ENCODE results near the gene USF1. TPM values are rescaled to one million over a fixed set of nuclear protein-coding genes. Genes with fewer than 3 reads are reported as not detected.
A peak's percentile ranks its signal among the peaks of the same experiment; 100 is the strongest.

USF1 gene
- total RNA-seq, 1 experiment from 2014 or later, result 75.4 TPM

GRCh38 chr1:161046605-161047228 is 940 bp upstream of the USF1 start:
- Mint-ChIP-seq H3K27me3 (ENCODE audit: unreplicated experiment) (no peaks in the 10 kb centered on the region), H3K9me3 (ENCODE audit: low read depth, unreplicated experiment) (peaks cover 7% of the 10 kb centered on the region), H3K36me3 (ENCODE audit: insufficient read depth, unreplicated experiment) (peaks cover 47% of the 10 kb centered on the region), H3K4me3 (ENCODE audit: low read depth, unreplicated experiment) (peak overlapping the region; percentile 88), H3K27ac (ENCODE audit: unreplicated experiment) (peak overlapping the region; percentile 95), H3K4me1 (ENCODE audit: low read depth, unreplicated experiment) (no peaks in the 10 kb centered on the region)
- no TSS peak for BruUV-seq (replicated peaks)
- no peak for TF ChIP-seq CTCF (IDR thresholded peaks at IDR 0.05; ENCODE audit: unreplicated experiment)
- DNase-seq, result no peak
- CTCF ChIA-PET, result interaction anchor here (0.6 to 1.9 kb wide), 5 partner anchors 8 to 69 kb away, joined by 3 to 17 read pairs (median 4); partner anchors contain the start of genes F11R, NECTIN4 and TSTD1
- intact Hi-C loops (cut with micrococcal nuclease; ENCODE audit: unreplicated experiment), result loop anchor here (5.0 kb wide), 1 partner anchor 36 kb away; no protein-coding TSS in a partner anchor

GRCh38 chr1:161044908-161045735 is 655 bp downstream of the USF1 start:
- no peak for TF ChIP-seq CTCF (IDR thresholded peaks at IDR 0.05; ENCODE audit: unreplicated experiment)
- CTCF ChIA-PET, result interaction anchor here (0.7 to 1.9 kb wide), 9 partner anchors 8 to 52 kb away, joined by 3 to 17 read pairs (median 4); partner anchors contain the start of genes F11R and NECTIN4
- intact Hi-C loops (cut with micrococcal nuclease; ENCODE audit: unreplicated experiment), result loop anchor here (2.0 to 5.0 kb wide), 3 partner anchors 32 to 53 kb away; no protein-coding TSS in a partner anchor
- Mint-ChIP-seq H3K27me3 (ENCODE audit: unreplicated experiment) (no peaks in the 10 kb centered on the region), H3K27ac (ENCODE audit: unreplicated experiment) (peak overlapping the region; percentile 95), H3K4me3 (ENCODE audit: low read depth, unreplicated experiment) (peak overlapping the region; percentile 88), H3K36me3 (ENCODE audit: insufficient read depth, unreplicated experiment) (peaks cover 53% of the 10 kb centered on the region), H3K4me1 (ENCODE audit: low read depth, unreplicated experiment) (no peaks in the 10 kb centered on the region), H3K9me3 (ENCODE audit: low read depth, unreplicated experiment) (peaks cover 7% of the 10 kb centered on the region)
- BruUV-seq (replicated peaks), result TSS peak; percentile 79
- peak; percentile 52 for DNase-seq

GRCh38 chr1:161044535-161044907 is 1.3 kb downstream of the USF1 start:
- Mint-ChIP-seq H3K27me3 (ENCODE audit: unreplicated experiment) (no peaks in the 10 kb centered on the region), H3K4me3 (ENCODE audit: low read depth, unreplicated experiment) (peak overlapping the region; percentile 88), H3K4me1 (ENCODE audit: low read depth, unreplicated experiment) (no peaks in the 10 kb centered on the region), H3K9me3 (ENCODE audit: low read depth, unreplicated experiment) (peaks cover 7% of the 10 kb centered on the region), H3K36me3 (ENCODE audit: insufficient read depth, unreplicated experiment) (peaks cover 58% of the 10 kb centered on the region), H3K27ac (ENCODE audit: unreplicated experiment) (peak overlapping the region; percentile 95)
- DNase-seq, result no peak
- no peak for TF ChIP-seq CTCF (IDR thresholded peaks at IDR 0.05; ENCODE audit: unreplicated experiment)
- CTCF ChIA-PET, result interaction anchor here (1.4 to 2.0 kb wide), 4 partner anchors 24 to 53 kb away, joined by 4 to 6 read pairs (median 4); partner anchors contain the start of gene F11R
- BruUV-seq (replicated peaks), result no TSS peak
- intact Hi-C loops (cut with micrococcal nuclease; ENCODE audit: unreplicated experiment), result loop anchor here (2.0 to 5.0 kb wide), 2 partner anchors 32 to 52 kb away; no protein-coding TSS in a partner anchor

GRCh38 chr1:161039546-161039945 is 6.2 kb downstream of the USF1 start:
- no peak for DNase-seq
- BruUV-seq (replicated peaks), result no TSS peak
- CTCF ChIA-PET, result interaction anchor here (1.0 to 1.2 kb wide), 2 partner anchors 44 to 59 kb away, joined by 3 read pairs; no protein-coding TSS in a partner anchor
- H3K4me1 Mint-ChIP-seq (ENCODE audit: low read depth, unreplicated experiment), result peaks cover 9% of the 10 kb centered on the region
- H3K27ac Mint-ChIP-seq (ENCODE audit: unreplicated experiment), result peak overlapping the region; percentile 45
- H3K4me3 Mint-ChIP-seq (ENCODE audit: low read depth, unreplicated experiment), result peak overlapping the region; percentile 95
- H3K27me3 Mint-ChIP-seq (ENCODE audit: unreplicated experiment), result no peaks in the 10 kb centered on the region
- peaks cover 49% of the 10 kb centered on the region for H3K36me3 Mint-ChIP-seq (ENCODE audit: insufficient read depth, unreplicated experiment)
- TF ChIP-seq CTCF (IDR thresholded peaks at IDR 0.05; ENCODE audit: unreplicated experiment), result no peak
- no peaks in the 10 kb centered on the region for H3K9me3 Mint-ChIP-seq (ENCODE audit: low read depth, unreplicated experiment)
- intact Hi-C loops (cut with micrococcal nuclease; ENCODE audit: unreplicated experiment), result no loop called here
